ENCODE measurements around the gene PEAR1. TPM values are rescaled to one million over a fixed set of nuclear protein-coding genes. Genes with fewer than 3 reads are reported as not detected.

PEAR1 gene
- total and polyA plus RNA-seq, 2 of the 8 experiments (the other 6 are each of a cell fraction or from before 2014, with no cell fraction given): 0.63 to 0.71 TPM

- TF ChIP-seq CTCF (IDR thresholded peaks at IDR 0.05; ENCODE audit: control extremely low read depth in 1 of 3, insufficient read depth in 1 of 3, low read depth in 1 of 3, low read length in 3 of 3) (peak in 2 of 3 experiments; percentile 72 to 74; a peak in 3 of 4 replicates), SIX5 (IDR thresholded peaks at IDR 0.05; ENCODE audit: low read depth, low read length) (no peak), CHD2 (IDR thresholded peaks at IDR 0.05; ENCODE audit: low read length) (no peak), RXRA (IDR thresholded peaks at IDR 0.05; ENCODE audit: insufficient read depth, low read depth, low read length) (no peak), TEAD4 (IDR thresholded peaks at IDR 0.05; ENCODE audit: low read depth, low read length) (peak; percentile 12; the same call in 1 of the 2 replicates), ZNF274 (IDR thresholded peaks at IDR 0.05; ENCODE audit: borderline replicate concordance, extremely low read depth, low read length) (no peak), ASH2L (IDR thresholded peaks at IDR 0.05; ENCODE audit: low read length) (peak; percentile 68), CBX8 (IDR thresholded peaks at IDR 0.05; ENCODE audit: borderline replicate concordance, low read depth, low read length) (no peak)
Measured at GRCh38 chr1:156910309-156910782, 16.8 kb downstream of the PEAR1 start (continued).
